ENCODE results near the gene GLI3.

The GLI3 gene

GRCh38 chr7:42083284-42083683, 153.7 kb downstream of the GLI3 start:
- H3K27me3 ChIP-seq (replicated peaks; ENCODE audit: insufficient read depth, low read length), result no peaks in the 10 kb centered on the region
- DNase-seq, result no peak

GRCh38 chr7:42082144-42082543, 154.9 kb downstream of the GLI3 start:
- H3K4me2 ChIP-seq (ENCODE audit: low read depth, low read length), result no peak overlapping the region
- TF ChIP-seq CTCF (IDR thresholded peaks at IDR 0.05; ENCODE audit: low read length), result no peak
- TF ChIP-seq EZH2phosphoT487 (IDR thresholded peaks at IDR 0.05; ENCODE audit: low read length), result no peak
- TF ChIP-seq EZH2 (optimal IDR thresholded peaks at IDR 0.05; ENCODE audit: low read depth, low read length), result no peak
- no peak for DNase-seq
- H4K20me1 ChIP-seq (ENCODE audit: insufficient read depth, low read length), result no peaks in the 10 kb centered on the region
- H3K9me3 ChIP-seq (replicated peaks; ENCODE audit: insufficient read depth, low read length), result no peaks in the 10 kb centered on the region
- H3K4me3 ChIP-seq (ENCODE audit: low read length), result no peak overlapping the region
- H2AFZ ChIP-seq (ENCODE audit: low read length), result no peak overlapping the region
- H3K4me1 ChIP-seq (ENCODE audit: low read length), result no peaks in the 10 kb centered on the region
- H3F3A ChIP-seq (ENCODE audit: insufficient read depth, low read length), result no peaks in the 10 kb centered on the region
- no peaks in the 10 kb centered on the region for H3K36me3 ChIP-seq (replicated peaks; ENCODE audit: insufficient read depth, low read length)
- H3K27me3 ChIP-seq (replicated peaks; ENCODE audit: insufficient read depth, low read length), result no peaks in the 10 kb centered on the region
- H3K79me2 ChIP-seq (ENCODE audit: low read length), result no peaks in the 10 kb centered on the region
- H3K9me2 ChIP-seq (replicated peaks; ENCODE audit: insufficient read depth, low read length), result no peaks in the 10 kb centered on the region
- H3K27ac ChIP-seq (ENCODE audit: low read length), result no peak overlapping the region
- H3K9ac ChIP-seq (ENCODE audit: low read length), result no peak overlapping the region

More at GRCh38 chr7:42083284-42083683, 153.7 kb downstream of the GLI3 start:
- Histone ChIP-seq H4K20me1 (ENCODE audit: insufficient read depth, low read length) (no peaks in the 10 kb centered on the region), H3K9me2 (replicated peaks; ENCODE audit: insufficient read depth, low read length) (no peaks in the 10 kb centered on the region), H3K79me2 (ENCODE audit: low read length) (no peaks in the 10 kb centered on the region), H3K9me3 (replicated peaks; ENCODE audit: insufficient read depth, low read length) (no peaks in the 10 kb centered on the region), H2AFZ (ENCODE audit: low read length) (no peak overlapping the region), H3K27ac (ENCODE audit: low read length) (no peak overlapping the region), H3K4me1 (ENCODE audit: low read length) (no peaks in the 10 kb centered on the region), H3K4me2 (ENCODE audit: low read depth, low read length) (no peak overlapping the region), H3F3A (ENCODE audit: insufficient read depth, low read length) (no peaks in the 10 kb centered on the region), H3K4me3 (ENCODE audit: low read length) (no peak overlapping the region), H3K9ac (ENCODE audit: low read length) (no peak overlapping the region), H3K36me3 (replicated peaks; ENCODE audit: insufficient read depth, low read length) (no peaks in the 10 kb centered on the region)
- TF ChIP-seq EZH2phosphoT487 (IDR thresholded peaks at IDR 0.05; ENCODE audit: low read length) (no peak), CTCF (IDR thresholded peaks at IDR 0.05; ENCODE audit: low read length) (no peak), EZH2 (optimal IDR thresholded peaks at IDR 0.05; ENCODE audit: low read depth, low read length) (no peak)

GRCh38 chr7:42081671-42082070, 155.3 kb downstream of the GLI3 start:
- H3K4me1 ChIP-seq (ENCODE audit: low read length), result no peaks in the 10 kb centered on the region
- no peak overlapping the region for H3K27ac ChIP-seq (ENCODE audit: low read length)
- no peaks in the 10 kb centered on the region for H3K27me3 ChIP-seq (replicated peaks; ENCODE audit: insufficient read depth, low read length)
- DNase-seq, result no peak
- H3K9me3 ChIP-seq (replicated peaks; ENCODE audit: insufficient read depth, low read length), result no peaks in the 10 kb centered on the region
- H3K9me2 ChIP-seq (replicated peaks; ENCODE audit: insufficient read depth, low read length), result no peaks in the 10 kb centered on the region
- no peaks in the 10 kb centered on the region for H3K36me3 ChIP-seq (replicated peaks; ENCODE audit: insufficient read depth, low read length)
- no peak for TF ChIP-seq EZH2 (optimal IDR thresholded peaks at IDR 0.05; ENCODE audit: low read depth, low read length)
- no peak for TF ChIP-seq CTCF (IDR thresholded peaks at IDR 0.05; ENCODE audit: low read length)
- TF ChIP-seq EZH2phosphoT487 (IDR thresholded peaks at IDR 0.05; ENCODE audit: low read length), result no peak
- H3K4me3 ChIP-seq (ENCODE audit: low read length), result no peak overlapping the region
- no peaks in the 10 kb centered on the region for H3K79me2 ChIP-seq (ENCODE audit: low read length)
- no peaks in the 10 kb centered on the region for H4K20me1 ChIP-seq (ENCODE audit: insufficient read depth, low read length)
- no peak overlapping the region for H3K9ac ChIP-seq (ENCODE audit: low read length)
- H2AFZ ChIP-seq (ENCODE audit: low read length), result no peak overlapping the region
- H3F3A ChIP-seq (ENCODE audit: insufficient read depth, low read length), result no peaks in the 10 kb centered on the region
- no peak overlapping the region for H3K4me2 ChIP-seq (ENCODE audit: low read depth, low read length)
